K562 (cell line): ENCODE results near the gene AP1B1. TPM values are rescaled to one million over a fixed set of nuclear protein-coding genes. Genes with fewer than 3 reads are reported as not detected.

Experiments used
- ATAC-seq: fragments of 200-7000 bp; cut with Tn5 transposase; 3 replicates; pipeline ENCODE4 v1.9.1; 2020; ENCODE audit warnings: moderate library complexity
- BruUV-seq: library from RNA; stranded (reverse); fragments of 400-500 nt; replicated peaks from 2 replicates; lab custom pipeline; 2021; lab: Mats Ljungman, UMichigan
- CTCF ChIA-PET: fragments of 300-600 bp; formaldehyde crosslinking; extraction: SDS; loops from one replicate; lab custom pipeline; 2021; ENCODE audit warnings: low intra/inter-chr PET ratio; lab: Yijun Ruan, JAX
- POLR2A ChIA-PET: fragments of 300-600, 350-650 bp; sonication (Branson Sonifier 250); formaldehyde crosslinking; extraction: SDS; loops from one replicate; lab custom pipeline; 2021; ENCODE audit warnings: antibody characterized with exemption, inconsistent platforms; lab: Yijun Ruan, JAX
- DNase-seq, 4 experiments: peaks; one replicate each; pipeline versions ENCODE4 v3.0.0 to v3.0.0-alpha.2; 2011 to 2018; ENCODE audit warnings: low spot score in 3 of 4, mixed read lengths in 3 of 4; ENCODE audit errors: extremely low read depth in 1 of 4
- FAIRE-seq: peaks from 2 replicates; lab custom pipeline; 2011; peaks lifted over from hg19 to GRCh38; lab: Jason Lieb, UNC
- H2AFZ ChIP-seq: 2 replicates; pipeline ENCODE4 v1.6.0; 2011; ENCODE audit warnings: low read depth, low read length, control low read depth, inconsistent platforms
- H3K27ac ChIP-seq: fragments of 200-600 bp; 3 replicates; pipeline ENCODE4 v1.8.0; 2011; ENCODE audit warnings: low read depth, mild to moderate bottlenecking, control low read depth, inconsistent platforms, low read length, moderate library complexity, mixed read lengths; ENCODE audit errors: extremely low read depth
- H3K27me3 ChIP-seq, 2 experiments: fragments of 300-600 bp in 1 of 2; 2 replicates in 1 of 2; 3 replicates in 1 of 2; pipeline versions ENCODE4 v1.6.0 to v1.8.0; 2011; ENCODE audit warnings: inconsistent platforms in 2 of 2, low read length in 2 of 2, mild to moderate bottlenecking in 1 of 2, mixed read lengths in 1 of 2, moderate library complexity in 1 of 2; ENCODE audit not compliant: control insufficient read depth in 2 of 2, insufficient read depth in 2 of 2
- H3K36me3 ChIP-seq: fragments of 300-600 bp; 3 replicates; pipeline ENCODE4 v1.8.0; 2011; ENCODE audit warnings: mild to moderate bottlenecking, low read length, inconsistent platforms; ENCODE audit not compliant: control insufficient read depth, insufficient read depth
- H3K4me1 ChIP-seq, 2 experiments: fragments of 200-600 bp in 1 of 2; replicated peaks in 1 of 2; 2 replicates in 1 of 2; 3 replicates in 1 of 2; pipeline versions ENCODE4 v1.5.1 to v1.8.0; 2011; ENCODE audit warnings: inconsistent platforms in 2 of 2, low read length in 2 of 2, mild to moderate bottlenecking in 1 of 2, mixed read lengths in 1 of 2, moderate library complexity in 1 of 2; ENCODE audit not compliant: control insufficient read depth in 2 of 2, insufficient read depth in 2 of 2
- H3K4me2 ChIP-seq: 2 replicates; pipeline ENCODE4 v1.6.1; 2011; ENCODE audit warnings: low read length, control low read depth, inconsistent platforms, mixed read lengths; ENCODE audit not compliant: insufficient read depth
- H3K4me3 ChIP-seq: fragments of 200-600 bp; sonication (generic), shearing (Covaris generic); 2 replicates; pipeline ENCODE4 v1.5.1; 2016; ENCODE audit warnings: control low read depth, inconsistent platforms
- H3K79me2 ChIP-seq: fragments of 200-600 bp; 3 replicates; pipeline ENCODE4 v1.8.0; 2011; ENCODE audit warnings: low read length, inconsistent platforms; ENCODE audit not compliant: control insufficient read depth, insufficient read depth
- H3K9ac ChIP-seq, 2 experiments: 2 replicates each; pipeline versions ENCODE4 v1.6.0 to v1.6.1; 2011; ENCODE audit warnings: low read depth in 2 of 2, low read length in 2 of 2, control low read depth in 1 of 2, inconsistent platforms in 1 of 2, mild to moderate bottlenecking in 1 of 2, mixed read lengths in 1 of 2; ENCODE audit not compliant: insufficient read depth in 1 of 2
- H3K9me1 ChIP-seq: one replicate; pipeline ENCODE4 v1.6.0; 2011; ENCODE audit warnings: inconsistent platforms, mild to moderate bottlenecking, low read length, moderate library complexity; ENCODE audit not compliant: control insufficient read depth, insufficient read depth
- H3K9me3 ChIP-seq: replicated peaks from 2 replicates; pipeline ENCODE4 v1.5.1; 2011; ENCODE audit warnings: low read depth, low read length, inconsistent platforms; ENCODE audit not compliant: control insufficient read depth, insufficient read depth
- H4K20me1 ChIP-seq: replicated peaks from 2 replicates; pipeline ENCODE4 v1.6.1; 2011; ENCODE audit warnings: low read length, inconsistent platforms, mixed read lengths; ENCODE audit not compliant: control insufficient read depth, insufficient read depth
- BMI1 ChIP-seq: fragments of 150-350 bp; IDR thresholded peaks from 2 replicates; pipeline ENCODE4 v1.6.1; 2014; ENCODE audit warnings: low read length
- DPF2 ChIP-seq: fragments of 450-650 bp; IDR thresholded peaks from 2 replicates; pipeline ENCODE4 v1.6.1; 2016
- HMG20A ChIP-seq: fragments of 450-650 bp; formaldehyde crosslinking; conservative IDR thresholded peaks from 2 replicates; pipeline ENCODE4 v1.4.0; 2020; ENCODE audit warnings: mild to moderate bottlenecking, mixed read lengths
- JUND ChIP-seq, 2 experiments: IDR thresholded peaks; 2 replicates in 1 of 2; 3 replicates in 1 of 2; pipeline ENCODE4 v1.6.1; 2011; ENCODE audit warnings: borderline replicate concordance in 2 of 2, low read depth in 2 of 2, low read length in 2 of 2, improper control_type of control experiment in 1 of 2, missing biosample characterization in 1 of 2, missing genetic modification characterization in 1 of 2, missing genetic modification reagents in 1 of 2
- LARP7 ChIP-seq: fragments of 450-650 bp; IDR thresholded peaks from 2 replicates; pipeline ENCODE4 v1.6.1; 2016
- NFIC ChIP-seq: fragments of 450-650 bp; IDR thresholded peaks from 2 replicates; pipeline ENCODE4 v1.6.1; 2017; ENCODE audit warnings: mild to moderate bottlenecking, inconsistent platforms
- RBM34 ChIP-seq: fragments of 200-400 bp; formaldehyde crosslinking; IDR thresholded peaks from 2 replicates; pipeline ENCODE4 v1.6.1; 2018; ENCODE audit warnings: low read length, borderline replicate concordance; ENCODE audit not compliant: insufficient read depth
- WGBS: fragments of 100-300 bp; shearing (Covaris generic); methylation state at CpG from one replicate; pipeline ENCODE4 v1.1.6; 2016; ENCODE audit warnings: low coverage, mixed read lengths; ENCODE audit not compliant: insufficient coverage; ENCODE audit errors: missing lambda C conversion rate; 5-methylcytosine and 5-hydroxymethylcytosine counted together
- in situ Hi-C: fragments of 300-500 bp; cut with MboI; formaldehyde crosslinking; loops from 4 replicates; pipeline ENCODE4 v1.15.0; 2018; ENCODE audit warnings: inconsistent platforms, mixed read lengths
- intact Hi-C: fragments of 100-400 bp; cut with micrococcal nuclease; formaldehyde crosslinking; loops from 2 replicates; pipeline ENCODE4 v1.14.2; 2022
- polyA plus RNA-seq, 8 experiments: library from polyadenylated mRNA; depleted of rRNA in 4 of 8; stranded (reverse) in 5 of 8; unstranded in 3 of 8; fragments of >200 nt; fragmentation: Nextera tagmentation in 2 of 8; fragmentation: Illumina TruSeq in 1 of 8; extraction: Ambion mirVana in 2 of 8; extraction: Trizol in 1 of 8; gene quantifications; 2 replicates each; pipeline versions ENCODE4 v1.2.1 to v1.2.3, GENCODE V29; 2011 to 2014; ENCODE audit warnings: inconsistent platforms in 1 of 8, missing spikeins in 1 of 8
- total RNA-seq, 7 experiments: library from RNA; depleted of rRNA in 6 of 7; stranded (reverse); fragments of >200 nt in 6 of 7; fragmentation: Illumina TruSeq in 2 of 7; extraction: Trizol in 2 of 7; gene quantifications; 2 replicates each; pipeline versions ENCODE4 v1.2.1 to v1.2.3, GENCODE V29; 2011 to 2021; ENCODE audit warnings: low replicate concordance in 1 of 7
- TF ChIP-seq, protein P1 (sequence below): fragments of 450-650 bp; conservative IDR thresholded peaks from 2 replicates; pipeline ENCODE4 v1.6.1; 2016; ENCODE audit warnings: missing genetic modification characterization, low read depth, mild to moderate bottlenecking, missing compliant biosample characterization, moderate library complexity
- TF ChIP-seq, protein P2 (sequence below): fragments of 250-450 bp; sonication (Bioruptor Pico); IDR thresholded peaks from 2 replicates; pipeline ENCODE4 v1.6.1; 2021; ENCODE audit warnings: mild to moderate bottlenecking
- TF ChIP-seq, protein P3 (sequence below): fragments of 450-650 bp; IDR thresholded peaks from 2 replicates; pipeline ENCODE4 v1.6.1; 2016; ENCODE audit warnings: antibody characterized with exemption
- TF ChIP-seq, protein P4 (sequence below): fragments of 450-650 bp; IDR thresholded peaks from 2 replicates; pipeline ENCODE4 v1.7.1; 2018; ENCODE audit warnings: mild to moderate bottlenecking, low read depth; ENCODE audit not compliant: partially characterized antibody

AP1B1 gene
- total and polyA plus RNA-seq, 9 of the 15 experiments (the other 6 are each of a cell fraction or from before 2014, with no cell fraction given): 1.2 to 60.9 (median 30.1) TPM

DNA sequence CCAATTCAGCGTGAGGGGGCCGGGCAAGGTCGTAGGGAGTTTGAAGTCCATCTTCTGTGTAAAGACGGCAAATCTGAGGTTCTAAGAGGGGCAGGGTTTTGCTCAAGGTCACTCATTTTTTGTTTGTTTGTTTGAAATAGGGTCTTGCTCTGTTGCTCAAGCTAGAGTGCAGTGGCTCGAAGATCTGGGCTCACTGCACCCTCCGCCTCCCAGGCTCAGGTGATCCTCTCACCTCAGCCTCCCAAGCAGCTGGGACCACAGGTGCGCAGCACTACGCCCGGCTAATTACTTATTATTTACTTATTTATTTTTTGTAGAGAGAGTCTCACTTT, 355 bp upstream of the AP1B1 start (continued):
- TF ChIP-seq, protein P1, sequence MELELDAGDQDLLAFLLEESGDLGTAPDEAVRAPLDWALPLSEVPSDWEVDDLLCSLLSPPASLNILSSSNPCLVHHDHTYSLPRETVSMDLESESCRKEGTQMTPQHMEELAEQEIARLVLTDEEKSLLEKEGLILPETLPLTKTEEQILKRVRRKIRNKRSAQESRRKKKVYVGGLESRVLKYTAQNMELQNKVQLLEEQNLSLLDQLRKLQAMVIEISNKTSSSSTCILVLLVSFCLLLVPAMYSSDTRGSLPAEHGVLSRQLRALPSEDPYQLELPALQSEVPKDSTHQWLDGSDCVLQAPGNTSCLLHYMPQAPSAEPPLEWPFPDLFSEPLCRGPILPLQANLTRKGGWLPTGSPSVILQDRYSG (tag): no peak
- TF ChIP-seq, protein P2, sequence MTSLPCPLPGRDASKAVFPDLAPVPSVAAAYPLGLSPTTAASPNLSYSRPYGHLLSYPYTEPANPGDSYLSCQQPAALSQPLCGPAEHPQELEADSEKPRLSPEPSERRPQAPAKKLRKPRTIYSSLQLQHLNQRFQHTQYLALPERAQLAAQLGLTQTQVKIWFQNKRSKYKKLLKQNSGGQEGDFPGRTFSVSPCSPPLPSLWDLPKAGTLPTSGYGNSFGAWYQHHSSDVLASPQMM (CRISPR knock-in tag): no peak
- no peak; the same call in 1 of the 2 replicates for TF ChIP-seq JUND (IDR thresholded peaks at IDR 0.05; ENCODE audit: borderline replicate concordance, low read depth, low read length)
- no peak for TF ChIP-seq JUND (tag; IDR thresholded peaks at IDR 0.05; ENCODE audit: borderline replicate concordance, low read depth, low read length)
- 0 out of 2 replicates have a peak, but pooled peaks have one; percentile 22 for TF ChIP-seq DPF2
- TF ChIP-seq LARP7: no peak
- TF ChIP-seq RBM34: no peak
- no peak for TF ChIP-seq BMI1
- no peak for TF ChIP-seq HMG20A (CRISPR knock-in tag)

DNA sequence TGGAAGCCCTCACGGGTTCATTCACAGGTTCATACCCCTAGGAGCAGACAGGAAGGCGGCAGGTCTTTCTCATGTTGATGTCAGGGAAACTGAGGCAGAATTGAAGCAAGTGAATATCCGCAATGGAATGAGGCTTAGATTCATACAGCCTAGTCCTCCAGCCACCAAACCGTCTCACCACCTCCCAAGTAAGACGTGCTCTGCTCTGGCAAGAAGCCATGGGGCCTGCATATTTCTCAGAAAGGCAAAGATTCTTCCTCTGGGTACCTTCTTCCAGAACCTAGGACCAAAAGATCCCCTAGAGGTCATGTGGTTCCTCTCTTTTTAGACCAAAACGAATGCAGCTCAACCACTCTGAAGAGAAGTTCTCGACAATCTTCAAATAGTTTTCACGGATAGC, 1.7 kb downstream of the AP1B1 start:
- BruUV-seq: no TSS peak
- peak in 1 of 4 experiments; percentile 21 for DNase-seq
- peak; percentile 30; the same call in 1 of the 2 replicates for TF ChIP-seq NFIC
- TF ChIP-seq, protein P3, sequence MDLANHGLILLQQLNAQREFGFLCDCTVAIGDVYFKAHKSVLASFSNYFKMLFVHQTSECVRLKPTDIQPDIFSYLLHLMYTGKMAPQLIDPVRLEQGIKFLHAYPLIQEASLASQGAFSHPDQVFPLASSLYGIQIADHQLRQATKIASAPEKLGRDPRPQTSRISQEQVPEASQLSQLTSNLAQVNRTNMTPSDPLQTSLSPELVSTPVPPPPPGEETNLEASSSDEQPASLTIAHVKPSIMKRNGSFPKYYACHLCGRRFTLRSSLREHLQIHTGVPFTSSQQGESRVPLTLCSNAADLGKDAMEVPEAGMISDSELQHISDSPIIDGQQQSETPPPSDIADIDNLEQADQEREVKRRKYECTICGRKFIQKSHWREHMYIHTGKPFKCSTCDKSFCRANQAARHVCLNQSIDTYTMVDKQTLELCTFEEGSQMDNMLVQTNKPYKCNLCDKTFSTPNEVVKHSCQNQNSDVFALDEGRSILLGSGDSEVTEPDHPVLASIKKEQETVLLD: no peak
- TF ChIP-seq, protein P4, sequence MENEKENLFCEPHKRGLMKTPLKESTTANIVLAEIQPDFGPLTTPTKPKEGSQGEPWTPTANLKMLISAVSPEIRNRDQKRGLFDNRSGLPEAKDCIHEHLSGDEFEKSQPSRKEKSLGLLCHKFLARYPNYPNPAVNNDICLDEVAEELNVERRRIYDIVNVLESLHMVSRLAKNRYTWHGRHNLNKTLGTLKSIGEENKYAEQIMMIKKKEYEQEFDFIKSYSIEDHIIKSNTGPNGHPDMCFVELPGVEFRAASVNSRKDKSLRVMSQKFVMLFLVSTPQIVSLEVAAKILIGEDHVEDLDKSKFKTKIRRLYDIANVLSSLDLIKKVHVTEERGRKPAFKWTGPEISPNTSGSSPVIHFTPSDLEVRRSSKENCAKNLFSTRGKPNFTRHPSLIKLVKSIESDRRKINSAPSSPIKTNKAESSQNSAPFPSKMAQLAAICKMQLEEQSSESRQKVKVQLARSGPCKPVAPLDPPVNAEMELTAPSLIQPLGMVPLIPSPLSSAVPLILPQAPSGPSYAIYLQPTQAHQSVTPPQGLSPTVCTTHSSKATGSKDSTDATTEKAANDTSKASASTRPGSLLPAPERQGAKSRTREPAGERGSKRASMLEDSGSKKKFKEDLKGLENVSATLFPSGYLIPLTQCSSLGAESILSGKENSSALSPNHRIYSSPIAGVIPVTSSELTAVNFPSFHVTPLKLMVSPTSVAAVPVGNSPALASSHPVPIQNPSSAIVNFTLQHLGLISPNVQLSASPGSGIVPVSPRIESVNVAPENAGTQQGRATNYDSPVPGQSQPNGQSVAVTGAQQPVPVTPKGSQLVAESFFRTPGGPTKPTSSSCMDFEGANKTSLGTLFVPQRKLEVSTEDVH: no peak
- Histone ChIP-seq H2AFZ (no peak overlapping the region), H3K79me2 (peaks cover 62% of the 10 kb centered on the region), H3K4me3 (no peak overlapping the region), H3K27me3 (no peaks in the 10 kb centered on the region), H3K9me3 (no peaks in the 10 kb centered on the region), H3K4me2 (0 out of 2 replicates have a peak overlapping the region, but pooled peaks have one; percentile 18), H3K4me1 (peaks cover 28 to 30% of the 10 kb centered on the region in 2 experiments; a peak in 4 of 5 replicates), H3K9ac (peak overlapping the region in 1 of 2 experiments; percentile 35; a peak in 1 of 4 replicates), H3K9me1 (no peaks in the 10 kb centered on the region), H4K20me1 (no peaks in the 10 kb centered on the region; the same call in 1 of the 2 replicates), H3K27ac (no peak overlapping the region), H3K36me3 (peaks cover 31% of the 10 kb centered on the region)
- FAIRE-seq: no peak
- ChIA-PET POLR2A (interaction anchor here (0.8 kb wide), 1 partner anchor 81 kb away, joined by 3 read pairs; no protein-coding TSS in a partner anchor), CTCF (no interaction called here)
- 57% methylated on average over 8 of the region's 8 CpGs for WGBS
- in situ Hi-C loops (no loop called here), intact Hi-C loops (no loop called here)
- ATAC-seq: no peak
